ENCODE data around the gene GRAMD2A.

GRAMD2A gene

DNA sequence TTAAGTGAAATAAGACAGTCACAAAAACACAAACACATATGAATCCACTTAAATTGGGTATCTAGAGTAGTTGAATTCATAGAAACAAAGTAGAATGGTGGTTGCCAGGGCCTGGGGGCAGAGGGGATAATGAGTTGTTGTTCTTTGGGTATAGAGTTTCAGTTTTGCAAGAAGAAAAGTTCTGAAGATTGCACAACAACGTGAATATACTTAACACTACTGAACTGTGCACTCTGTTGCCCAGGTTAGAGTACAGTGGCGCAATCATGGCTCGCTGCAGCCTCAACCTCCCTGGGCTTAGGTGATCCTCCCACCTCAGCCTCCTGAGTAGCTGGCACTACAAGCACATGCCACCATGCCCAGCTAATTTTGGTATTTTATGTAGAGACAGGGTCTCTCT is 14.9 kb downstream of the GRAMD2A start (continued):
- TF ChIP-seq, protein P1, sequence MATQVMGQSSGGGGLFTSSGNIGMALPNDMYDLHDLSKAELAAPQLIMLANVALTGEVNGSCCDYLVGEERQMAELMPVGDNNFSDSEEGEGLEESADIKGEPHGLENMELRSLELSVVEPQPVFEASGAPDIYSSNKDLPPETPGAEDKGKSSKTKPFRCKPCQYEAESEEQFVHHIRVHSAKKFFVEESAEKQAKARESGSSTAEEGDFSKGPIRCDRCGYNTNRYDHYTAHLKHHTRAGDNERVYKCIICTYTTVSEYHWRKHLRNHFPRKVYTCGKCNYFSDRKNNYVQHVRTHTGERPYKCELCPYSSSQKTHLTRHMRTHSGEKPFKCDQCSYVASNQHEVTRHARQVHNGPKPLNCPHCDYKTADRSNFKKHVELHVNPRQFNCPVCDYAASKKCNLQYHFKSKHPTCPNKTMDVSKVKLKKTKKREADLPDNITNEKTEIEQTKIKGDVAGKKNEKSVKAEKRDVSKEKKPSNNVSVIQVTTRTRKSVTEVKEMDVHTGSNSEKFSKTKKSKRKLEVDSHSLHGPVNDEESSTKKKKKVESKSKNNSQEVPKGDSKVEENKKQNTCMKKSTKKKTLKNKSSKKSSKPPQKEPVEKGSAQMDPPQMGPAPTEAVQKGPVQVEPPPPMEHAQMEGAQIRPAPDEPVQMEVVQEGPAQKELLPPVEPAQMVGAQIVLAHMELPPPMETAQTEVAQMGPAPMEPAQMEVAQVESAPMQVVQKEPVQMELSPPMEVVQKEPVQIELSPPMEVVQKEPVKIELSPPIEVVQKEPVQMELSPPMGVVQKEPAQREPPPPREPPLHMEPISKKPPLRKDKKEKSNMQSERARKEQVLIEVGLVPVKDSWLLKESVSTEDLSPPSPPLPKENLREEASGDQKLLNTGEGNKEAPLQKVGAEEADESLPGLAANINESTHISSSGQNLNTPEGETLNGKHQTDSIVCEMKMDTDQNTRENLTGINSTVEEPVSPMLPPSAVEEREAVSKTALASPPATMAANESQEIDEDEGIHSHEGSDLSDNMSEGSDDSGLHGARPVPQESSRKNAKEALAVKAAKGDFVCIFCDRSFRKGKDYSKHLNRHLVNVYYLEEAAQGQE (tag by site-specific recombination; IDR thresholded peaks at IDR 0.05), result no peak
- no peak for TF ChIP-seq ZFP37 (tag by site-specific recombination; IDR thresholded peaks at IDR 0.05)
- TF ChIP-seq ZNF350 (tag by site-specific recombination; IDR thresholded peaks at IDR 0.05), result no peak
- no peak for TF ChIP-seq ZNF112 (tag by site-specific recombination; IDR thresholded peaks at IDR 0.05)
- no peak for TF ChIP-seq ZNF302 (tag by site-specific recombination; IDR thresholded peaks at IDR 0.05; ENCODE audit: low read depth)
- TF ChIP-seq ZNF785 (tag by site-specific recombination; IDR thresholded peaks at IDR 0.05), result no peak
- TF ChIP-seq ZBTB17 (tag by site-specific recombination; IDR thresholded peaks at IDR 0.05), result peak; percentile 76
- TF ChIP-seq ZNF626 (tag by site-specific recombination; IDR thresholded peaks at IDR 0.05), result no peak
- TF ChIP-seq ZNF223 (tag by site-specific recombination; IDR thresholded peaks at IDR 0.05), result no peak
- TF ChIP-seq KLF7 (tag by site-specific recombination; IDR thresholded peaks at IDR 0.05; ENCODE audit: borderline replicate concordance), result no peak; the same call in 1 of the 2 replicates
- TF ChIP-seq, protein P2, sequence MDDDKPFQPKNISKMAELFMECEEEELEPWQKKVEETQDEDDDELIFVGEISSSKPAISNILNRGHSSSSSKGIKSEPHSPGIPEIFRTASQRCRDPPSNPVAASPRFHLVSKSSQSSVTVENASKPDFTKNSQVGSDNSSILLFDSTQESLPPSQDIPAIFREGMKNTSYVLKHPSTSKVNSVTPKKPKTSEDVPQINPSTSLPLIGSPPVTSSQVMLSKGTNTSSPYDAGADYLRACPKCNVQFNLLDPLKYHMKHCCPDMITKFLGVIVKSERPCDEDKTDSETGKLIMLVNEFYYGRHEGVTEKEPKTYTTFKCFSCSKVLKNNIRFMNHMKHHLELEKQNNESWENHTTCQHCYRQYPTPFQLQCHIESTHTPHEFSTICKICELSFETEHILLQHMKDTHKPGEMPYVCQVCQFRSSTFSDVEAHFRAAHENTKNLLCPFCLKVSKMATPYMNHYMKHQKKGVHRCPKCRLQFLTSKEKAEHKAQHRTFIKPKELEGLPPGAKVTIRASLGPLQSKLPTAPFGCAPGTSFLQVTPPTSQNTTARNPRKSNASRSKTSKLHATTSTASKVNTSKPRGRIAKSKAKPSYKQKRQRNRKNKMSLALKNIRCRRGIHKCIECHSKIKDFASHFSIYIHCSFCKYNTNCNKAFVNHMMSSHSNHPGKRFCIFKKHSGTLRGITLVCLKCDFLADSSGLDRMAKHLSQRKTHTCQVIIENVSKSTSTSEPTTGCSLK (tag by site-specific recombination; IDR thresholded peaks at IDR 0.05), result no peak
- TF ChIP-seq, protein P3, sequence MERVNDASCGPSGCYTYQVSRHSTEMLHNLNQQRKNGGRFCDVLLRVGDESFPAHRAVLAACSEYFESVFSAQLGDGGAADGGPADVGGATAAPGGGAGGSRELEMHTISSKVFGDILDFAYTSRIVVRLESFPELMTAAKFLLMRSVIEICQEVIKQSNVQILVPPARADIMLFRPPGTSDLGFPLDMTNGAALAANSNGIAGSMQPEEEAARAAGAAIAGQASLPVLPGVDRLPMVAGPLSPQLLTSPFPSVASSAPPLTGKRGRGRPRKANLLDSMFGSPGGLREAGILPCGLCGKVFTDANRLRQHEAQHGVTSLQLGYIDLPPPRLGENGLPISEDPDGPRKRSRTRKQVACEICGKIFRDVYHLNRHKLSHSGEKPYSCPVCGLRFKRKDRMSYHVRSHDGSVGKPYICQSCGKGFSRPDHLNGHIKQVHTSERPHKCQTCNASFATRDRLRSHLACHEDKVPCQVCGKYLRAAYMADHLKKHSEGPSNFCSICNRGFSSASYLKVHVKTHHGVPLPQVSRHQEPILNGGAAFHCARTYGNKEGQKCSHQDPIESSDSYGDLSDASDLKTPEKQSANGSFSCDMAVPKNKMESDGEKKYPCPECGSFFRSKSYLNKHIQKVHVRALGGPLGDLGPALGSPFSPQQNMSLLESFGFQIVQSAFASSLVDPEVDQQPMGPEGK (tag by site-specific recombination; IDR thresholded peaks at IDR 0.05), result peak; percentile 75
- TF ChIP-seq, protein P4, sequence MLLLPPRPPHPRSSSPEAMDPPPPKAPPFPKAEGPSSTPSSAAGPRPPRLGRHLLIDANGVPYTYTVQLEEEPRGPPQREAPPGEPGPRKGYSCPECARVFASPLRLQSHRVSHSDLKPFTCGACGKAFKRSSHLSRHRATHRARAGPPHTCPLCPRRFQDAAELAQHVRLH (tag by site-specific recombination; IDR thresholded peaks at IDR 0.05), result no peak
- peak; percentile 34; the same call in 1 of the 2 replicates for TF ChIP-seq ZNF768 (tag by site-specific recombination; IDR thresholded peaks at IDR 0.05)
- TF ChIP-seq ZFP69B (tag by site-specific recombination; IDR thresholded peaks at IDR 0.05), result peak; percentile 53; the same call in 1 of the 2 replicates
- no peak for TF ChIP-seq ZNF837 (tag by site-specific recombination; IDR thresholded peaks at IDR 0.05)
- TF ChIP-seq RBAK (tag by site-specific recombination; IDR thresholded peaks at IDR 0.05), result no peak
- TF ChIP-seq, protein P5, sequence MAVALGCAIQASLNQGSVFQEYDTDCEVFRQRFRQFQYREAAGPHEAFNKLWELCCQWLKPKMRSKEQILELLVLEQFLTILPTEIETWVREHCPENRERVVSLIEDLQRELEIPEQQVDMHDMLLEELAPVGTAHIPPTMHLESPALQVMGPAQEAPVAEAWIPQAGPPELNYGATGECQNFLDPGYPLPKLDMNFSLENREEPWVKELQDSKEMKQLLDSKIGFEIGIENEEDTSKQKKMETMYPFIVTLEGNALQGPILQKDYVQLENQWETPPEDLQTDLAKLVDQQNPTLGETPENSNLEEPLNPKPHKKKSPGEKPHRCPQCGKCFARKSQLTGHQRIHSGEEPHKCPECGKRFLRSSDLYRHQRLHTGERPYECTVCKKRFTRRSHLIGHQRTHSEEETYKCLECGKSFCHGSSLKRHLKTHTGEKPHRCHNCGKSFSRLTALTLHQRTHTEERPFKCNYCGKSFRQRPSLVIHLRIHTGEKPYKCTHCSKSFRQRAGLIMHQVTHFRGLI (tag by site-specific recombination; IDR thresholded peaks at IDR 0.05), result no peak
- TF ChIP-seq, protein P6, sequence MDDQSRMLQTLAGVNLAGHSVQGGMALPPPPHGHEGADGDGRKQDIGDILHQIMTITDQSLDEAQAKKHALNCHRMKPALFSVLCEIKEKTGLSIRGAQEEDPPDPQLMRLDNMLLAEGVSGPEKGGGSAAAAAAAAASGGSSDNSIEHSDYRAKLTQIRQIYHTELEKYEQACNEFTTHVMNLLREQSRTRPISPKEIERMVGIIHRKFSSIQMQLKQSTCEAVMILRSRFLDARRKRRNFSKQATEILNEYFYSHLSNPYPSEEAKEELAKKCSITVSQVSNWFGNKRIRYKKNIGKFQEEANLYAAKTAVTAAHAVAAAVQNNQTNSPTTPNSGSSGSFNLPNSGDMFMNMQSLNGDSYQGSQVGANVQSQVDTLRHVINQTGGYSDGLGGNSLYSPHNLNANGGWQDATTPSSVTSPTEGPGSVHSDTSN (CRISPR knock-in tag; IDR thresholded peaks at IDR 0.05), result no peak
- no peak for TF ChIP-seq ZNF132 (tag by site-specific recombination; IDR thresholded peaks at IDR 0.05; ENCODE audit: borderline replicate concordance)
- 0 out of 2 replicates have a peak, but pooled peaks have one; percentile 45 for TF ChIP-seq ZNF610 (tag by site-specific recombination; IDR thresholded peaks at IDR 0.05; ENCODE audit: borderline replicate concordance)
- TF ChIP-seq, protein P7, sequence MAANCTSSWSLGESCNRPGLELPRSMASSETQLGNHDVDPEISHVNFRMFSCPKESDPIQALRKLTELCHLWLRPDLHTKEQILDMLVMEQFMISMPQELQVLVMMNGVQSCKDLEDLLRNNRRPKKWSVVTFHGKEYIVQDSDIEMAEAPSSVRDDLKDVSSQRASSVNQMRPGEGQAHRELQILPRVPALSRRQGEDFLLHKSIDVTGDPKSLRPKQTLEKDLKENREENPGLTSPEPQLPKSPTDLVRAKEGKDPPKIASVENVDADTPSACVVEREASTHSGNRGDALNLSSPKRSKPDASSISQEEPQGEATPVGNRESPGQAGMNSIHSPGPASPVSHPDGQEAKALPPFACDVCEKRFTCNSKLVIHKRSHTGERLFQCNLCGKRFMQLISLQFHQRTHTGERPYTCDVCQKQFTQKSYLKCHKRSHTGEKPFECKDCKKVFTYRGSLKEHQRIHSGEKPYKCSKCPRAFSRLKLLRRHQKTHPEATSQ (tag by site-specific recombination; IDR thresholded peaks at IDR 0.05), result no peak
- peak; percentile 65 for TF ChIP-seq ZEB2 (tag by site-specific recombination; IDR thresholded peaks at IDR 0.05)
- TF ChIP-seq, protein P8, sequence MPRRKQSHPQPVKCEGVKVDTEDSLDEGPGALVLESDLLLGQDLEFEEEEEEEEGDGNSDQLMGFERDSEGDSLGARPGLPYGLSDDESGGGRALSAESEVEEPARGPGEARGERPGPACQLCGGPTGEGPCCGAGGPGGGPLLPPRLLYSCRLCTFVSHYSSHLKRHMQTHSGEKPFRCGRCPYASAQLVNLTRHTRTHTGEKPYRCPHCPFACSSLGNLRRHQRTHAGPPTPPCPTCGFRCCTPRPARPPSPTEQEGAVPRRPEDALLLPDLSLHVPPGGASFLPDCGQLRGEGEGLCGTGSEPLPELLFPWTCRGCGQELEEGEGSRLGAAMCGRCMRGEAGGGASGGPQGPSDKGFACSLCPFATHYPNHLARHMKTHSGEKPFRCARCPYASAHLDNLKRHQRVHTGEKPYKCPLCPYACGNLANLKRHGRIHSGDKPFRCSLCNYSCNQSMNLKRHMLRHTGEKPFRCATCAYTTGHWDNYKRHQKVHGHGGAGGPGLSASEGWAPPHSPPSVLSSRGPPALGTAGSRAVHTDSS (tag by site-specific recombination; IDR thresholded peaks at IDR 0.05), result no peak
- TF ChIP-seq SP7 (tag by site-specific recombination; IDR thresholded peaks at IDR 0.05), result 0 out of 2 replicates have a peak, but pooled peaks have one; percentile 20
- no peak for TF ChIP-seq ZNF202 (tag by site-specific recombination; IDR thresholded peaks at IDR 0.05; ENCODE audit: borderline replicate concordance)
- TF ChIP-seq ZNF121 (tag by site-specific recombination; IDR thresholded peaks at IDR 0.05), result no peak

All from HEK293 (cell line).